GDM1 (cell line): ENCODE data around the gene CASP10.

Experiments used
- DNase-seq: peaks from one replicate; lab custom pipeline; 2025; lab: John Stamatoyannopoulos, UW

CASP10 gene

DNA sequence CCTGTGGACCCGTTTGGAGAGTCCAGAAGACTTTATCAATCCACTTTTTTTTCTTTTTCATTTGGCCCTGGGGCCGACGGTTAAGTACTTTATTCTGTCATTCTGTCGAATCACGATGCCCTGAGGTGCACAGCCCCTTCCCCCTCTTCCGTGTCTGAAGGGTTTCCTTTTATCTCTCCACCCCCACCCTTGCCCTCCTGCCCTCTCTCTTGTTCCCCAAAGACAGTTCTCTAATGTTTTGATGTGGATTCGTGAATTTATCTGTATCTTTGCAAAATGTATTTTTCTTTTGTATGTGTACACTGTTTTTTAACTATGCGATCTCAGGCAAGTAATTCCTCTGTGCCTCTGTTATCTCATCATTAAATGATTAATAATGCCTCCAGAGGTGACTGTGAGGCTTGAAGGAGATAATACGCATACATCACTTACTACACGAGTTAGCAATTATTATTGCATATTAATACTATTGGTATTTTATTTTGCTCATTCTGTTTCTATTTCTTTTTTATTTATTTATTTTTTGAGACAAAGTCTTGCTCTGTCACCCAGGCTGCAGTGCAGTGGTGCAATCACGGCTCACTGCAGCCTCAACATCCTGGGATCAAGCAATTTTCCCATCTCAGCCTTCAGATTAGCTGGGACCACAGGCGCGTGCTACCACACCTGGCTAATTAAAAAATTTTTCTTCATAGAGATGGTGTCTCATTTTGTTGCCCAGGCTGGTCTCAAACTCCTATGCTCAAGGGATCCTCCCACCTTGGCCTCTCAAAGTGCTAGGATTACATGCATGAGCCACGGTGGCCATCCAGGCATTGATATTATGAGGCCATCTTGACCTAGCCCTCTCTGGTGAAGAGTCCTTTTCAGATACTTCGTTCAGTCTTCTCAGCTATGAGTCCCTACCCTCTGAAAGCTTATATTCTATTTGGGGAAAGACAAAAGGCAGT, 76.0 kb downstream of the CASP10 start:
- peak; percentile 77 for DNase-seq

- peak; percentile 72 for DNase-seq
Measured at GRCh38 chr2:201260302-201260800, 77.4 kb downstream of the CASP10 start, which contains the start of gene CASP8. CASP8 (plus strand) TSS chr2:201260536; CDS start chr2:201266487, 5,951 bp downstream.

- DNase-seq, result no peak
Measured at GRCh38 chr2:201261471-201261870, 78.5 kb downstream of the CASP10 start.

DNA sequence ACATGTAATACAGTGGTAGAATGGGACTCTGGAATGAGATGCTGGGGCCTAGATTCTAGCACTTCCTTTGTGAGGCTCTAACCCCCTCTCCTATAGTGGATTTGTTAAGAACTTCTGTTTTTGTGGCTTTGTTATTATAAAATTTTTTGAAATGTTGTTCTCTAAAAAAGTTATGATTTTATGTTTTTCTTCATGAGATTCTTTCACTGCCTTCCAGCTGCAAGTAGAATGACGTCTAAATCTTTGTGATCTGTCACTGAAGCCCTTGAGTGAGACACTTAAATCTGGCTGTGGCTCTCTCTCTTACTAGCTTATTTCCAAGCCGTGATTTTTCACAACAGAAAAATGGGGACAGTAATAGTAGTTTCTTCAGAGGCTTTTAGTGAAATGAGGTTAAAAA, 79.0 kb downstream of the CASP10 start:
- DNase-seq, result no peak

DNA sequence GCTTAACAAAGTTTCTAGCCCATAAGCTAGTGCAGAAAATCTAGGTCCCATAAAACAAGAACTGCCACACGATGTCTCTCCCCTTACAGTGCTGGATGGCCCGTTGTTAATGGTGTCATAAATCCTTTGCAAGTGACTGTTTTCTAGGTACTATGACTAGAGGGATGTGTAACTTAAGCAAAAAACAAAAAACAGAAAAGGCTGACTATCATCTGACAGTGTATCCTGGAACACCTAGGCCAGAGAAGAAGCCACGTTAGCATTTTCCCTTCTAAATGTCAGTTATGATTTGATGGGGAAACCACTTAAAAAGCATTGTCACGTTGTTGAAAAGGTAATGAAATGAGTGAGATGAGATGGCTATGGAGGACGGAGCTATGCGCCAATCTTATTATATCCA, 79.8 kb downstream of the CASP10 start:
- no peak for DNase-seq

DNA sequence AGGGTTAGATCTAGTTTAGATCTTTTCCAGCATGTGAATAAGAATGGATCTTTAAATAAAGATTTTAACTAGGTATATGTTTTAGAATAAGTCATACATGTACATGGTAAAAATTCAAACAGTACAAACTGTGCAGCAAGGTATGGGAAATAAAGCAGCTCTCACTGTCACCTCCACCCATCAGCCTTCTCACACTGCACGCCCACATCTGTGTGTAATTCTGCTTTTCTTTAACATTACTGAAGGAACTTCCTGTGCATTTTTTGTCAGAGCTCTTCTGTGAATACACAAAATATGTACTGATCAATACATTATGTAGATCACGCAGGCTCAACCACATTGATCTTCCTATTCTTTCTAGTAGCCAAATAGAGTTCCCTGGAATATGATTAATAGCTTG, 80.8 kb downstream of the CASP10 start:
- DNase-seq, result no peak

DNA sequence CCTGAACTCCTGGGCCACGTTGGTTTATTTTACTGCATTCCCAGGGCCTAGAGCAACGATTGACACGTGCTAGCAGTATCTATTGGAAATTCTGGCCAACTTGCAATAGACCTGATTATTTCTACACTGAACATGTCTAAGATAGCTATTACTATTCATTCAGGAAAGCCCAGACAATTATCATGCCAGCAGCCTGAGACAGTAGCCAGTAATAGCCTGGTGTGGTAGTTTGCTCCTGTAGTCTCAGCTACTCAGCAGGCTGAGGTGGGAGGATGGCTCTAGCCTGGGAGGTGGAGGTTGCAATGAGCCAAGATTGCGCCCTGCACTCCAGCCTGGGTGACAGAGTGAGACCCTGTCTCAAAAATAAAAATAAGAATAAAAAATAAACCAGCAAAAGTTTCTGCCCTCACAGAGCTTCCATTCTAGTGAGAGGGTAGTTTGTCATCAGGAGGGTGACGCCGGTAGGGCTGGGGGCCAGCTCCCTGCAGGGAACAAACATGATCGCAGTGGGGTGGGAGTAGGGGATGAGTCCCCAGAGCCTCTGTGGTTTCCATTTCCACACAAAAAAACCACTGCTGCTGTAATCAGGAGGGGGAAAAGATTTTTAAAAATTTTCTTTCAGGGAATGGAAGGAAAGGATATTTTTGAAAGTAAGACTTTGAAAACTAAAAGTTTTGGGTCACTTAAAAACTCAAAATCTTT, 81.7 kb downstream of the CASP10 start:
- no peak for DNase-seq

DNA sequence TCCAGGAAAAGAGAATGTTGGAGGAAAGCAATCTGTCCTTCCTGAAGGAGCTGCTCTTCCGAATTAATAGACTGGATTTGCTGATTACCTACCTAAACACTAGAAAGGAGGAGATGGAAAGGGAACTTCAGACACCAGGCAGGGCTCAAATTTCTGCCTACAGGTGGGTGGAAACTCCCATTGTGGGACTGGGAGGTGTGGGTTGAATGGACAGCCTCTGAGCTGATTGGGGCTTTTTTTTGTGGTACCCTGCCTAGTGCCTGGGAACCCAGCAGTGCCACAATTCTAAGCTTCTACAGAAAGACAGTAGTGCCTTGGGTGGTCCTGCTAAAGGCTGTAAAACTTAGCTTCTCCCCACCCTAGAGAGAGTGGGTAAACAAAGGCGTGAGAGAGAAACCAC, 83.7 kb downstream of the CASP10 start:
- DNase-seq, result no peak

- no peak for DNase-seq
Measured at GRCh38 chr2:201267278-201268030, 84.5 kb downstream of the CASP10 start.

GRCh38 chr2:201269764-201270163, 86.8 kb downstream of the CASP10 start:
- DNase-seq, result no peak

DNA sequence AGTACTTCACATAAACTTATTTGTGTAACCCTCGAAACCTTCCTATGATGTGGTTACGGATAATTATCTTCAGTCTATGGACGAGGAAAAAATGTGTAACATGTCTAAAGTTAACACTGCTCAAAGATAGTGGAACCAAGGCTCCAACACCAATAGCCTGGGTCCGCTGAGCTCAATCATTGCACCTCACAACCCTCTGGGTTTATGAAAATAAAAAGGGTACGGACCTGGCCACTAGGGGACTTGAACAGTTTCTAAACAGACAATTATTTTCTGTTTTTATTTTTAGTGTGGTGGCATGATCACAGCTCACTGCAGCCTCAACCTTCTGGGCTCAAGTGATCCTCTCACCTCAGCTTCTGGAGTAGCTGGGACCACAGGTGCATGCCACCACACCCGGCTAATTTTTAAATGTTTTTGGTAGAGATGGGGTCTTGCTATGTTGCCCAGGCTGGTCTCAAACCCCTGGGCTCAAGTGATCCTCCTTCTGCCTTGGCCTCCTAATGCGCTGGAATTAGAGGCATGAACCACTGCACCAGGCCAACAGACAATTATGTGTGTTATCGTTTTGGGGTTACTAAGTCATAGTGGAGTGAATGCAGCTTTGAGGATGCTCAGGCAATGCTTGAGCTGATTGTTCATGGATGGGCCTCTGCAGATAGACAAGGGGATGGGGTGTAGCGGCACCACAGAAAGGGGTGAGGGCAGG, 87.5 kb downstream of the CASP10 start:
- DNase-seq, result no peak

- no peak for DNase-seq
Measured at GRCh38 chr2:201271917-201272316, 89.0 kb downstream of the CASP10 start.

DNA sequence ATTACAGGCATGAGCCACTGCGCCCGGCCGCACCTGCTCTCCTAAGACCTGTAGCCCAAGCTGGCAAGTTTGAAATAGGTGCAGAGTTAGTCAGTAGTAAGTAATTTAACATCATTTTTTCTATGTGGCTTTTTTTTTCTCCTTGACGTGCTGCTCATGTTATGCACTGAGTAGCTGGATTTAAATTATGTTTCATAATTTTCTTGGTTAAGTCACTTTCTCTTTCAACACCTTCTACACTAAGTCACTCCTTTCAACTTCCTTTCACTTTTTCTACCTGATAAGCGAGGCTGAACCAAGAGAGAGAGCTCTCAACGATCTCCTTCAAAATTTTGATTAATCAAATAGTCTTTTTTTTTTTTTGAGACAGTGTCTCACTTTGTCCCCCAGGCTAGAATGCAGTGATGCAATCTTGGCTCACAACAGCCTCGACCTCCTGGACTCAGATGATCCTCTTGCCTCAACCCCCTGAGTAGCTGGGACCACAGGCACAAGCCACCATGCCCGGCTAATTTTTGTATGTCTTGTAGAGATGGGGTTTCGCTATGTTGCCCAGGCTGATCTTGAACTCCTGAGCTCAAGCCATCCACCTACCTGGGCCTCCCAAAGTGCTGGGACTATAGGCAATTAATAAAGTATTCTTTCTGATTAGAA, 90.5 kb downstream of the CASP10 start:
- no peak for DNase-seq

DNA sequence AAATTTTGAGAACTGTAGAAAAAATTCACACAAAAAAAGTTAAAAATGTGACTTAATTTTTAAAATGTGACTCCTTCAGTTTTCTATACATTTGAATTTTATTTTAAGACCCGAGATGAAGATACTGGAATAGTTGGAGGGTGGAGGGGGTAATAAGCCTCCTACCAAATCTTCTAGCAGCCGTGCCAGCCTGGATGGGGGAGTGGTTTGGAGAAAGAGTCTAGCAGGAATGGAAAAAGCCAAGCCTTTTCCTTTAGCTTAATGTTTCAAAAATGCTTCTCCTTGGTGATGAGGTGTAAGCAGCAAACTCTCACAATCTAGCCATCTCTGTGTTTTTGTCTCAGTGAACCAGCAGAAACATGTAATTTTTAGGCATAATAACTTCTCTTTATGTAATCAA, 92.1 kb downstream of the CASP10 start:
- DNase-seq, result no peak

- DNase-seq, result no peak
Measured at GRCh38 chr2:201275990-201276389, 93.0 kb downstream of the CASP10 start.

DNA sequence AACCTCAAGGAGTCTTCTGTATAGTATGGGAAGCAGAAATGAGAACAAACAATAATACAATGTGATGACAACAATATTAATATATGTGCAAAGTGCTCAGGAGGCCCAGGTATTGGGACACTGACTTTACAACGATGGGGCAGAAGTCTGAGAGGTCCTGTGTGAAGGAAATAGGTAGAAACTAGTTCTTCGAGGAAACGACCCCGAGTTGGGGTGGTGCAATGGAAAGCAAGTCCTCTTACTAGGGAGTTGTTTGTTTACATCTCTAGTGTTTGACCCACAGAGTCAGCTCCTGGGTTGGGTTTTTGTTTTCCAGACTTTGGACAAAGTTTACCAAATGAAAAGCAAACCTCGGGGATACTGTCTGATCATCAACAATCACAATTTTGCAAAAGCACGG, 93.6 kb downstream of the CASP10 start:
- no peak for DNase-seq
